HCT116 (cell line): ENCODE measurements around the gene PPP1R37. TPM values are rescaled to one million over a fixed set of nuclear protein-coding genes. Genes with fewer than 3 reads are reported as not detected.

ENCODE experiments used
- ATAC-seq: fragments of 200-7000 bp; cut with Tn5 transposase; 2 replicates; pipeline ENCODE4 v1.9.1; 2020; ENCODE audit warnings: mild to moderate bottlenecking, moderate library complexity
- BruUV-seq: library from RNA; stranded (reverse); fragments of 400-500 nt; replicated peaks from 2 replicates; lab custom pipeline; 2021; lab: Mats Ljungman, UMichigan
- CTCF ChIA-PET: fragments of 300-600 bp; sonication (Branson Sonifier 250); formaldehyde crosslinking; loops from one replicate; lab custom pipeline; 2021; ENCODE audit warnings: antibody characterized with exemption; lab: Charles Lee
- POLR2A ChIA-PET: fragments of 300-600, 350-600 bp; sonication (Branson Sonifier 250); formaldehyde crosslinking; loops from one replicate; lab custom pipeline; 2021; ENCODE audit warnings: antibody characterized with exemption; lab: Charles Lee
- RAD21 ChIA-PET, 2 experiments: fragments of 300-600 bp; sonication (Branson Sonifier 250); formaldehyde crosslinking; loops; one replicate each; lab custom pipeline; 2023; ENCODE audit warnings: low total read pairs in 2 of 2; ENCODE audit not compliant: uncharacterized antibody in 2 of 2, unreplicated experiment in 2 of 2, low non-redundant PET in 1 of 2; lab: Charles Lee
- DNase-seq: peaks from one replicate; pipeline ENCODE4 v3.0.0-alpha.2; 2010; ENCODE audit warnings: low read depth, low spot score
- H2AFZ ChIP-seq: fragments of 200-600 bp; shearing (Covaris generic), sonication (generic); 2 replicates; pipeline ENCODE4 v1.6.1; 2017; ENCODE audit warnings: low read depth, mixed run types, mixed read lengths, antibody characterized with exemption, low read length; ENCODE audit not compliant: poor library complexity, severe bottlenecking
- H3K27ac ChIP-seq: 2 replicates; pipeline ENCODE4 v1.5.1; 2012; ENCODE audit warnings: low read depth, low read length
- H3K27me3 ChIP-seq: fragments of 200-600 bp; sonication (generic); 2 replicates; pipeline ENCODE4 v1.6.1; 2016; ENCODE audit warnings: mixed run types, low read length, mixed read lengths; ENCODE audit not compliant: insufficient read depth
- H3K36me3 ChIP-seq, 2 experiments: fragments of 200-500 bp in 1 of 2; fragments of 200-600 bp in 1 of 2; sonication (Bioruptor generic) in 1 of 2; sonication (generic) in 1 of 2; 2 replicates each; pipeline versions ENCODE4 v1.5.1 to v1.6.1; 2014 to 2016; ENCODE audit warnings: low read length in 2 of 2, inconsistent platforms in 1 of 2, mixed read lengths in 1 of 2, mixed run types in 1 of 2; ENCODE audit not compliant: insufficient read depth in 2 of 2, control insufficient read depth in 1 of 2
- H3K4me1 ChIP-seq, 2 experiments: fragments of 200-600 bp in 1 of 2; sonication (generic) in 1 of 2; 2 replicates each; pipeline versions ENCODE4 v1.5.1 to v1.6.1; 2012 to 2017; ENCODE audit warnings: low read length in 2 of 2, inconsistent platforms in 1 of 2, mild to moderate bottlenecking in 1 of 2, mixed read lengths in 1 of 2, mixed run types in 1 of 2, moderate library complexity in 1 of 2; ENCODE audit not compliant: insufficient read depth in 2 of 2, control insufficient read depth in 1 of 2
- H3K4me2 ChIP-seq: fragments of 200-600 bp; sonication (generic); 2 replicates; pipeline ENCODE4 v1.6.1; 2017; ENCODE audit warnings: mixed run types, low read length, mixed read lengths
- H3K4me3 ChIP-seq, 2 experiments: fragments of 200-600 bp in 1 of 2; sonication (generic) in 1 of 2; replicated peaks in 1 of 2; 2 replicates each; pipeline ENCODE4 v1.5.1; 2011 to 2016; ENCODE audit warnings: low read length in 2 of 2, control low read depth in 1 of 2, low read depth in 1 of 2, mild to moderate bottlenecking in 1 of 2, mixed read lengths in 1 of 2, mixed run types in 1 of 2
- H3K79me2 ChIP-seq: fragments of 200-600 bp; sonication (generic); 2 replicates; pipeline ENCODE4 v1.6.1; 2017; ENCODE audit warnings: mild to moderate bottlenecking, mixed run types, low read length, moderate library complexity, mixed read lengths; ENCODE audit not compliant: insufficient read depth
- H3K9ac ChIP-seq: fragments of 200-600 bp; sonication (generic); 2 replicates; pipeline ENCODE4 v1.6.1; 2016; ENCODE audit warnings: low read length, mixed read lengths
- H3K9me2 ChIP-seq: fragments of 200-600 bp; sonication (generic), shearing (Covaris generic); 2 replicates; pipeline ENCODE4 v1.6.1; 2017; ENCODE audit warnings: mixed run types, mild to moderate bottlenecking, moderate library complexity; ENCODE audit not compliant: insufficient read depth
- H3K9me3 ChIP-seq, 2 experiments: fragments of 200-500 bp in 1 of 2; fragments of 200-600 bp in 1 of 2; sonication (Bioruptor generic) in 1 of 2; sonication (generic) in 1 of 2; 2 replicates each; pipeline ENCODE4 v1.6.1; 2014 to 2017; ENCODE audit warnings: low read length in 2 of 2, mixed read lengths in 2 of 2, inconsistent platforms in 1 of 2, low read depth in 1 of 2, mild to moderate bottlenecking in 1 of 2, mixed run types in 1 of 2, moderate library complexity in 1 of 2; ENCODE audit not compliant: control insufficient read depth in 1 of 2, insufficient read depth in 1 of 2
- H4K20me1 ChIP-seq: fragments of 200-600 bp; sonication (generic), shearing (Covaris generic); 2 replicates; pipeline ENCODE4 v1.6.1; 2017; ENCODE audit warnings: mixed run types, mild to moderate bottlenecking, moderate library complexity; ENCODE audit not compliant: insufficient read depth
- CEBPB ChIP-seq: IDR thresholded peaks from 2 replicates; pipeline ENCODE4 v1.6.1; 2012; ENCODE audit warnings: low read depth
- EGR1 ChIP-seq: IDR thresholded peaks from 2 replicates; pipeline ENCODE4 v1.6.1; 2012; ENCODE audit warnings: low read depth
- ELF1 ChIP-seq: IDR thresholded peaks from 2 replicates; pipeline ENCODE4 v1.6.1; 2012; ENCODE audit warnings: low read depth, borderline replicate concordance
- EZH2 ChIP-seq: fragments of 200-600 bp; sonication (generic); IDR thresholded peaks from 2 replicates; pipeline ENCODE4 v1.6.1; 2017; ENCODE audit warnings: antibody characterized with exemption, mixed run types
- EZH2phosphoT487 ChIP-seq: fragments of 200-600 bp; IDR thresholded peaks from 2 replicates; pipeline ENCODE4 v1.6.1; 2018; ENCODE audit warnings: antibody characterized with exemption, borderline replicate concordance
- POLR2A ChIP-seq: IDR thresholded peaks from 2 replicates; pipeline ENCODE4 v1.7.0; 2011; ENCODE audit warnings: borderline replicate concordance; ENCODE audit not compliant: insufficient read depth, insufficient read length; ENCODE audit errors: extremely low read depth
- SIN3A ChIP-seq: IDR thresholded peaks from 2 replicates; pipeline ENCODE4 v1.6.1; 2012; ENCODE audit warnings: low read depth
- SP1 ChIP-seq: IDR thresholded peaks from 2 replicates; pipeline ENCODE4 v1.6.1; 2012; ENCODE audit warnings: low read depth
- ZFX ChIP-seq: fragments of 450-650 bp; IDR thresholded peaks from 2 replicates; pipeline ENCODE4 v1.6.1; 2017
- ZNF274 ChIP-seq: fragments of 200-500 bp; sonication (Bioruptor generic); IDR thresholded peaks from 2 replicates; pipeline ENCODE4 v1.6.1; 2014; ENCODE audit warnings: mild to moderate bottlenecking, low read depth, low read length, inconsistent platforms
- intact Hi-C: fragments of 100-400 bp; cut with micrococcal nuclease; formaldehyde crosslinking; loops from 2 replicates; pipeline ENCODE4 v1.10.0; 2022
- total RNA-seq: library from RNA; stranded (reverse); gene quantifications from one replicate; pipeline ENCODE4 v1.2.1, GENCODE V29; 2021; ENCODE audit not compliant: unreplicated experiment
- TF ChIP-seq, protein P1 (sequence below): IDR thresholded peaks from 2 replicates; pipeline ENCODE4 v1.6.1; 2011; ENCODE audit warnings: mild to moderate bottlenecking, low read length, moderate library complexity; ENCODE audit not compliant: insufficient replicate concordance; ENCODE audit errors: extremely low read depth

Gene PPP1R37
- total RNA-seq, 1 experiment from 2014 or later: 32.7 TPM

DNA sequence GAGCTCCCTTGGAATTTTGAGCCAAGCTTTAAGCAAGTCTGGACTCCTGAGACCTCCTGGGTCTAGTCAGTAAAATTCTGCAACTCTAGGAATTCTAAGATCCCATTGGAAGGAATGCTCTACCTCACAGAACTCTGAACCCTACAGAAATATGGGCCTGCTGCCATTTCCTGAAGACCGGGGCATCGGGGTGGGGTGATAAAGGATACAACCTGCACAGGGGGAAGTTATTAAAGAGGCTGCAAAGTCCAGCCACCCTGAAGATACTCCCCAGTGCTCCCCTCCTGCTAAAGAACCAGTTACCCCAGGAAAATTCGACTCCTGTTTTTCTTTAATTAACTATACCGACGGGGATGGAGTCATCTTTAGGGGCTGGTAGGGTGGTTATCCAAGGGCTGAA, 2.4 kb upstream of the PPP1R37 start:
- no peak for TF ChIP-seq EZH2phosphoT487
- TF ChIP-seq SP1: no peak
- no peak for TF ChIP-seq EZH2
- TF ChIP-seq POLR2A: no peak
- TF ChIP-seq SIN3A: no peak
- TF ChIP-seq, protein P1, sequence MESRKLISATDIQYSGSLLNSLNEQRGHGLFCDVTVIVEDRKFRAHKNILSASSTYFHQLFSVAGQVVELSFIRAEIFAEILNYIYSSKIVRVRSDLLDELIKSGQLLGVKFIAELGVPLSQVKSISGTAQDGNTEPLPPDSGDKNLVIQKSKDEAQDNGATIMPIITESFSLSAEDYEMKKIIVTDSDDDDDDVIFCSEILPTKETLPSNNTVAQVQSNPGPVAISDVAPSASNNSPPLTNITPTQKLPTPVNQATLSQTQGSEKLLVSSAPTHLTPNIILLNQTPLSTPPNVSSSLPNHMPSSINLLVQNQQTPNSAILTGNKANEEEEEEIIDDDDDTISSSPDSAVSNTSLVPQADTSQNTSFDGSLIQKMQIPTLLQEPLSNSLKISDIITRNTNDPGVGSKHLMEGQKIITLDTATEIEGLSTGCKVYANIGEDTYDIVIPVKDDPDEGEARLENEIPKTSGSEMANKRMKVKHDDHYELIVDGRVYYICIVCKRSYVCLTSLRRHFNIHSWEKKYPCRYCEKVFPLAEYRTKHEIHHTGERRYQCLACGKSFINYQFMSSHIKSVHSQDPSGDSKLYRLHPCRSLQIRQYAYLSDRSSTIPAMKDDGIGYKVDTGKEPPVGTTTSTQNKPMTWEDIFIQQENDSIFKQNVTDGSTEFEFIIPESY: no peak
- no peak for TF ChIP-seq ZNF274
- no peak for TF ChIP-seq EGR1
- TF ChIP-seq ZFX: no peak
- TF ChIP-seq CEBPB: no peak
- no peak for TF ChIP-seq ELF1
- Histone ChIP-seq H3K79me2 (peaks cover 64% of the 10 kb centered on the region), H2AFZ (no peak overlapping the region), H3K4me1 (peaks cover 13 to 39% of the 10 kb centered on the region in 2 experiments; a peak in 3 of 4 replicates), H3K4me3 (no peak overlapping the region), H3K9me3 (no peaks in the 10 kb centered on the region), H3K27ac (peak overlapping the region; percentile 84), H3K4me2 (peak overlapping the region; percentile 96), H4K20me1 (no peaks in the 10 kb centered on the region), H3K36me3 (peaks cover 0 to 14% of the 10 kb centered on the region in 2 experiments; a peak in 2 of 4 replicates), H3K9ac (peak overlapping the region; percentile 29; the same call in 1 of the 2 replicates), H3K27me3 (no peaks in the 10 kb centered on the region), H3K9me2 (no peaks in the 10 kb centered on the region)
- ATAC-seq: no peak
- ChIA-PET CTCF (interaction anchor here (1.4 to 1.7 kb wide), 2 partner anchors 11 to 88 kb away, joined by 4 read pairs; partner anchors contain the start of genes BLOC1S3 and TRAPPC6A), RAD21 (no interaction called here), POLR2A (no interaction called here)
- no peak for DNase-seq
- no TSS peak for BruUV-seq
- intact Hi-C loops: loop anchor here (10.0 kb wide), 2 partner anchors 84 to 684 kb away; partner anchors contain the start of genes BLOC1S3 and TRAPPC6A
